ENCODE results near the gene ACSL3. TPM values are rescaled to one million over a fixed set of nuclear protein-coding genes. Genes with fewer than 3 reads are reported as not detected.

ACSL3 gene
- total and polyA plus RNA-seq, 2 donors (not counting 1 experiment from before 2014, with no cell fraction given), result 6.7 to 46.0 TPM

GRCh38 chr2:222922019-222922800 is 61.4 kb downstream of the ACSL3 start:
- ChIA-PET POLR2A (no interaction called here), CTCF (interaction anchor here (0.6 to 1.6 kb wide), 4 partner anchors 17 to 213 kb away, joined by 3 to 5 read pairs (median 3); no protein-coding TSS in a partner anchor)
- Histone ChIP-seq H3K79me2 (ENCODE audit: control insufficient read depth, insufficient read depth, low read length) (no peaks in the 10 kb centered on the region), H3K9ac (ENCODE audit: low read length) (no peak overlapping the region), H3K4me3 (ENCODE audit: control extremely low read depth in 1 of 5, extremely low read depth in 1 of 5, insufficient read depth in 1 of 5, low read depth in 2 of 5, low read length in 4 of 5) (no peak overlapping the region), H3K27me3 (replicated peaks in 1 of 4; ENCODE audit: control extremely low read depth in 1 of 4, control insufficient read depth in 3 of 4, insufficient read depth in 4 of 4, low read length in 3 of 4) (no peaks in the 10 kb centered on the region), H3K4me2 (replicated peaks; ENCODE audit: low read depth, low read length, poor library complexity, severe bottlenecking) (no peak overlapping the region), H3K36me3 (replicated peaks in 1 of 2; ENCODE audit: control extremely low read depth in 1 of 2, control insufficient read depth in 1 of 2, extremely low read depth in 1 of 2, insufficient read depth in 2 of 2, low read length in 1 of 2) (peaks cover 8 to 38% of the 10 kb centered on the region in 2 experiments), H4K20me1 (ENCODE audit: control insufficient read depth, insufficient read depth, low read length, poor library complexity, severe bottlenecking) (no peaks in the 10 kb centered on the region), H3K4me1 (ENCODE audit: control insufficient read depth in 2 of 2, insufficient read depth in 2 of 2, low read length in 2 of 2) (no peaks in the 10 kb centered on the region), H3K9me3 (ENCODE audit: control extremely low read depth in 1 of 3, control insufficient read depth in 2 of 3, insufficient read depth in 1 of 3, low read length in 2 of 3) (no peaks in the 10 kb centered on the region), H2AFZ (ENCODE audit: insufficient read depth, low read depth, low read length, poor library complexity, severe bottlenecking) (no peak overlapping the region), H3K27ac (ENCODE audit: low read length in 2 of 2) (no peak overlapping the region)
- 100% methylated on average over 5 of the region's 8 CpGs for WGBS (ENCODE audit: insufficient coverage)
- DNase-seq (no peak), ATAC-seq (ENCODE audit: low read depth) (no peak)
- Mint-ChIP-seq H3K9me3 (ENCODE audit: insufficient read depth) (no peaks in the 10 kb centered on the region), H3K27ac (no peak overlapping the region), H3K27me3 (no peaks in the 10 kb centered on the region), H3K4me1 (no peaks in the 10 kb centered on the region), H3K4me3 (no peak overlapping the region)
- TF ChIP-seq EZH2 (IDR thresholded peaks at IDR 0.05; ENCODE audit: borderline replicate concordance, insufficient read depth, low read depth, low read length, poor library complexity, severe bottlenecking) (no peak), CTCF (IDR thresholded peaks at IDR 0.05) (no peak)
- intact Hi-C loops (cut with micrococcal nuclease), result no loop called here

GRCh38 chr2:222926915-222927314 is 66.1 kb downstream of the ACSL3 start:
- H3K4me3 ChIP-seq (ENCODE audit: control extremely low read depth in 1 of 5, extremely low read depth in 1 of 5, insufficient read depth in 1 of 5, low read depth in 2 of 5, low read length in 4 of 5), result no peak overlapping the region

More at GRCh38 chr2:222926915-222927314, 66.1 kb downstream of the ACSL3 start:
- no peak overlapping the region for H3K4me2 ChIP-seq (replicated peaks; ENCODE audit: low read depth, low read length, poor library complexity, severe bottlenecking)
- no peaks in the 10 kb centered on the region for H3K4me1 ChIP-seq (ENCODE audit: control insufficient read depth in 2 of 2, insufficient read depth in 2 of 2, low read length in 2 of 2)
- WGBS (ENCODE audit: insufficient coverage), result 99% methylated on average over 8 of the region's 9 CpGs
- no peaks in the 10 kb centered on the region for H3K9me3 ChIP-seq (ENCODE audit: control extremely low read depth in 1 of 3, control insufficient read depth in 2 of 3, insufficient read depth in 1 of 3, low read length in 2 of 3)
- Mint-ChIP-seq H3K4me3 (no peak overlapping the region), H3K27me3 (no peaks in the 10 kb centered on the region), H3K4me1 (no peaks in the 10 kb centered on the region), H3K27ac (no peak overlapping the region), H3K9me3 (ENCODE audit: insufficient read depth) (no peaks in the 10 kb centered on the region)
- intact Hi-C loops (cut with micrococcal nuclease), result no loop called here
- TF ChIP-seq EZH2 (IDR thresholded peaks at IDR 0.05; ENCODE audit: borderline replicate concordance, insufficient read depth, low read depth, low read length, poor library complexity, severe bottlenecking) (no peak), CTCF (IDR thresholded peaks at IDR 0.05) (no peak)
- ChIA-PET POLR2A (no interaction called here), CTCF (no interaction called here)
- no peak for DNase-seq
- no peaks in the 10 kb centered on the region for H4K20me1 ChIP-seq (ENCODE audit: control insufficient read depth, insufficient read depth, low read length, poor library complexity, severe bottlenecking)
- H3K36me3 ChIP-seq (replicated peaks in 1 of 2; ENCODE audit: control extremely low read depth in 1 of 2, control insufficient read depth in 1 of 2, extremely low read depth in 1 of 2, insufficient read depth in 2 of 2, low read length in 1 of 2), result peaks cover 11 to 30% of the 10 kb centered on the region in 2 experiments
- no peak overlapping the region for H3K9ac ChIP-seq (ENCODE audit: low read length)
- H3K79me2 ChIP-seq (ENCODE audit: control insufficient read depth, insufficient read depth, low read length), result no peaks in the 10 kb centered on the region
- H3K27ac ChIP-seq (ENCODE audit: low read length in 2 of 2), result no peak overlapping the region
- no peak for ATAC-seq (ENCODE audit: low read depth)
- H3K27me3 ChIP-seq (replicated peaks in 1 of 4; ENCODE audit: control extremely low read depth in 1 of 4, control insufficient read depth in 3 of 4, insufficient read depth in 4 of 4, low read length in 3 of 4), result no peaks in the 10 kb centered on the region
- H2AFZ ChIP-seq (ENCODE audit: insufficient read depth, low read depth, low read length, poor library complexity, severe bottlenecking), result no peak overlapping the region
